GM12878 (cell line): ENCODE measurements around the gene ZNF761. TPM values are rescaled to one million over a fixed set of nuclear protein-coding genes. Genes with fewer than 3 reads are reported as not detected.
"Not testable (repeated sequence)": the region's sequence is repeated elsewhere in the genome, so short reads cannot be mapped to it uniquely, and the experiment has no call there.

Experiments used
- ATAC-seq: fragments of 200-7000 bp; cut with Tn5 transposase; 3 replicates; pipeline ENCODE4 v1.9.1; 2020; ENCODE audit warnings: mild to moderate bottlenecking, moderate library complexity
- BruUV-seq: library from RNA; stranded (reverse); fragments of 400-500 nt; replicated peaks from 2 replicates; lab custom pipeline; 2021; lab: Mats Ljungman, UMichigan
- CTCF ChIA-PET: fragments of 300-600 bp; sonication (Branson Sonifier 250); formaldehyde crosslinking; extraction: SDS; loops from one replicate; lab custom pipeline; 2021; ENCODE audit warnings: inconsistent platforms; lab: Yijun Ruan, JAX
- POLR2A ChIA-PET: fragments of 350-600 bp; formaldehyde crosslinking; extraction: SDS; loops from one replicate; lab custom pipeline; 2021; ENCODE audit warnings: inconsistent platforms; lab: Charles Lee
- RAD21 ChIA-PET: fragments of 300-600 bp; sonication (Branson Sonifier 250); formaldehyde crosslinking; loops from one replicate; lab custom pipeline; 2023; ENCODE audit warnings: antibody characterized with exemption; ENCODE audit not compliant: unreplicated experiment; lab: Charles Lee
- SMC1A ChIA-PET: fragments of 300-600 bp; sonication (Branson Sonifier 250); formaldehyde crosslinking; loops from one replicate; lab custom pipeline; 2023; ENCODE audit not compliant: unreplicated experiment, uncharacterized antibody; lab: Charles Lee
- DNase-seq: peaks from one replicate; pipeline ENCODE4 v3.0.0-alpha.2; 2011; ENCODE audit warnings: low read depth, low spot score
- FAIRE-seq: peaks from 3 replicates; lab custom pipeline; 2011; peaks lifted over from hg19 to GRCh38; lab: Jason Lieb, UNC
- H2AFZ ChIP-seq: 2 replicates; pipeline ENCODE4 v1.6.0; 2011; ENCODE audit warnings: low read depth, low read length, control low read depth; ENCODE audit not compliant: control insufficient read depth
- H3K27ac ChIP-seq: 2 replicates; pipeline ENCODE4 v1.5.1; 2011; ENCODE audit warnings: control low read depth; ENCODE audit not compliant: control insufficient read depth, insufficient read depth
- H3K27me3 ChIP-seq, 2 experiments: replicated peaks in 1 of 2; 2 replicates each; pipeline versions ENCODE4 v1.6.0 to v1.6.1; 2011; ENCODE audit warnings: low read length in 1 of 2; ENCODE audit not compliant: control insufficient read depth in 2 of 2, insufficient read depth in 2 of 2
- H3K36me3 ChIP-seq, 2 experiments: 2 replicates each; pipeline ENCODE4 v1.5.1; 2011; ENCODE audit warnings: low read length in 1 of 2; ENCODE audit not compliant: control insufficient read depth in 2 of 2, insufficient read depth in 2 of 2
- H3K4me1 ChIP-seq: 2 replicates; pipeline ENCODE4 v1.6.1; 2011; ENCODE audit warnings: mild to moderate bottlenecking, low read length, moderate library complexity, mixed read lengths; ENCODE audit not compliant: control insufficient read depth, insufficient read depth
- H3K4me2 ChIP-seq: 2 replicates; pipeline ENCODE4 v1.6.0; 2011; ENCODE audit warnings: control low read depth; ENCODE audit not compliant: control insufficient read depth, insufficient read depth
- H3K4me3 ChIP-seq: fragments of 200-600 bp; sonication (generic); 2 replicates; pipeline ENCODE4 v1.5.1; 2016
- H3K79me2 ChIP-seq: 2 replicates; pipeline ENCODE4 v1.6.0; 2011; ENCODE audit warnings: low read length; ENCODE audit not compliant: control insufficient read depth, insufficient read depth
- H3K9ac ChIP-seq: 2 replicates; pipeline ENCODE4 v1.8.0; 2011; ENCODE audit warnings: low read length, control low read depth, mixed read lengths; ENCODE audit not compliant: control insufficient read depth, insufficient read depth
- H3K9me3 ChIP-seq: replicated peaks from 3 replicates; pipeline ENCODE4 v1.5.1; 2011; ENCODE audit warnings: mild to moderate bottlenecking, low read length; ENCODE audit not compliant: control insufficient read depth, insufficient read depth
- H4K20me1 ChIP-seq: 2 replicates; pipeline ENCODE4 v1.6.0; 2011; ENCODE audit not compliant: control insufficient read depth, insufficient read depth
- ESRRA ChIP-seq: IDR thresholded peaks from 2 replicates; pipeline ENCODE4 v1.6.1; 2012; ENCODE audit warnings: mild to moderate bottlenecking, low read length, improper control_type of control experiment
- ETV6 ChIP-seq, 2 experiments: fragments of 450-650 bp in 1 of 2; IDR thresholded peaks in 1 of 2; conservative IDR thresholded peaks in 1 of 2; 2 replicates each; pipeline ENCODE4 v1.6.1; 2014; ENCODE audit warnings: antibody characterized with exemption in 1 of 2, borderline replicate concordance in 1 of 2, low read depth in 1 of 2, mild to moderate bottlenecking in 1 of 2, moderate library complexity in 1 of 2
- WGBS: methylation state at CpG from one replicate; pipeline ENCODE4 v1.1.6; 2016; ENCODE audit warnings: low lambda C conversion rate; ENCODE audit not compliant: insufficient replicate concordance, insufficient coverage; ENCODE audit errors: missing lambda C conversion rate; 5-methylcytosine and 5-hydroxymethylcytosine counted together
- in situ Hi-C: fragments of 300-500 bp; cut with MboI; formaldehyde crosslinking; loops from 9 replicates; pipeline ENCODE4 v1.14.3; 2018; ENCODE audit warnings: mixed read lengths
- intact Hi-C: fragments of 100-400 bp; cut with micrococcal nuclease; formaldehyde crosslinking; loops from one replicate; pipeline ENCODE4 v1.14.2; 2022; ENCODE audit not compliant: unreplicated experiment
- polyA plus RNA-seq, 11 experiments: library from polyadenylated mRNA; depleted of rRNA in 4 of 11; unstranded in 6 of 11; stranded (reverse) in 5 of 11; fragments of >200 nt; fragmentation: Nextera tagmentation in 4 of 11; fragmentation: Illumina TruSeq in 1 of 11; extraction: Ambion mirVana in 4 of 11; extraction: Trizol in 1 of 11; gene quantifications; 1 replicate in 1 of 11; 2 replicates in 10 of 11; pipeline versions ENCODE4 v1.2.1 to v1.2.3, GENCODE V29; 2011 to 2016; ENCODE audit warnings: inconsistent platforms in 2 of 11, missing spikeins in 2 of 11, low read depth in 1 of 11
- total RNA-seq, 4 experiments: library from RNA; depleted of rRNA in 3 of 4; stranded (reverse); fragments of >200 nt in 3 of 4; fragmentation: Illumina TruSeq in 1 of 4; extraction: Trizol in 1 of 4; gene quantifications; 2 replicates each; pipeline versions ENCODE4 v1.2.1 to v1.2.3, GENCODE V29; 2013 to 2021

The ZNF761 gene
- total and polyA plus RNA-seq, 10 of the 15 experiments (the other 5 are each of a cell fraction or from before 2014, with no cell fraction given), result 7.9 to 22.7 (median 10.6) TPM

DNA sequence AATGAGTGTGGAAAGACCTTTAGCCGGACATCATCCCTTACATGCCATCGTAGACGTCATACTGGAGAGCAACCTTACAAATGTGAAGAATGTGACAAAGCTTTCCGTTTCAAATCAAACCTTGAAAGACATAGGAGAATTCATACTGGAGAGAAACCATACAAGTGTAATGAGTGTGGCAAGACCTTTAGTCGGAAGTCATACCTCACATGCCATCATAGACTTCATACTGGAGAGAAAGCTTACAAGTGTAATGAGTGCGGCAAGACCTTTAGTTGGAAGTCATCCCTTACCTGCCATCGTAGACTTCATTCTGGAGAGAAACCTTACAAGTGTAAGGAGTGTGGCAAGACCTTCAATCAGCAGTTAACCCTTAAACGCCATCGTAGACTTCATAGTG is 24.0 kb downstream of the ZNF761 start:
- Histone ChIP-seq H3K27ac (no peak overlapping the region), H3K36me3 (peaks cover 1 to 25% of the 10 kb centered on the region in 2 experiments), H2AFZ (no peak overlapping the region), H3K4me2 (no peak overlapping the region), H3K79me2 (no peaks in the 10 kb centered on the region), H3K9me3 (peaks cover 42% of the 10 kb centered on the region), H3K9ac (no peak overlapping the region), H4K20me1 (no peaks in the 10 kb centered on the region), H3K4me1 (no peaks in the 10 kb centered on the region), H3K27me3 (no peaks in the 10 kb centered on the region), H3K4me3 (no peak overlapping the region)
- intact Hi-C loops (no loop called here), in situ Hi-C loops (no loop called here)
- ChIA-PET RAD21 (no interaction called here), POLR2A (no interaction called here), SMC1A (no interaction called here), CTCF (no interaction called here)
- no TSS peak for BruUV-seq
- TF ChIP-seq ESRRA (no peak), ETV6 (conservative IDR thresholded peaks at IDR 0.05 in 1 of 2, IDR thresholded peaks at IDR 0.05 in 1 of 2; ENCODE audit: borderline replicate concordance in 1 of 2, low read depth in 1 of 2) (no peak)
- ATAC-seq, result no peak
- 97% methylated on average over 9 of the region's 9 CpGs for WGBS
- no peak for DNase-seq
- no peak for FAIRE-seq

DNA sequence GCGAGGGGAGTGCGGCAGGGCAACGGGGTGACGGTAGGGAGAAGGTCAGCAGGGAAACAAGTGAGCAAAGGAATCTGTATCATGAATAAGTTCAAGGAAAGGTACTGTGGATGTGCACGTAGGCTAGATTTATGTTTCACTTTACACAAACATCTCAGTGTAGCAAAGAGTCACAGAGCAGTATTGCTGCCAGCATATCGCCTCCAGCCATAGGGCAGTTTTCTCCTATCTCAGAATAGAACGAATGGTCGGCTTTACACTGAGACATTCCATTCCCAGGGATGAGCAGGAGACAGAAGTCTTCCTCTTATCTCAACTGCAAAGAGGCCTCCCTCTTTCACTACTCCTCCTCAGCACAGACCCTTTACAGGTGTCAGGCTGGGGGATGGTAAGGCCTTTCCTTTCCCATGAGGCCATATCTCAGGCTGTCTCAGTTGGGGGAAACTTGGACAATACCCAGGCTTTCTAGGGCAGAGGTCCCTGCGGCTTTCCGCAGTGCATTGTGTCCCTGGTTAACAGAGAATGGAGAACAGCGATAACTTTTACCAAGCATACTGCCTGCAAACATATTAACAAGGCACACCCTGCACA is 28.4 kb downstream of the ZNF761 start:
- H4K20me1 ChIP-seq, H3K9ac ChIP-seq, H3K36me3 ChIP-seq, H3K79me2 ChIP-seq, in situ Hi-C loops, DNase-seq, RAD21 ChIA-PET, H3K27me3 ChIP-seq, POLR2A ChIA-PET, intact Hi-C loops, H3K4me1 ChIP-seq, H3K27ac ChIP-seq, SMC1A ChIA-PET, ATAC-seq, BruUV-seq, H2AFZ ChIP-seq, H3K4me3 ChIP-seq, H3K4me2 ChIP-seq, FAIRE-seq: not testable (repeated sequence)
- 89% methylated on average over 11 of the region's 11 CpGs for WGBS
- CTCF ChIA-PET, result interaction anchor here (1.0 kb wide), 1 partner anchor 586 kb away, joined by 4 read pairs; no protein-coding TSS in a partner anchor
- peaks cover 20% of the 10 kb centered on the region for H3K9me3 ChIP-seq
